GM18519 (cell line): ENCODE measurements around the gene HNF1A.

Source experiments
- ATAC-seq: cut with Tn5 transposase; IDR thresholded peaks from one replicate; pipeline ENCODE4 v1.9.1; 2021; ENCODE audit warnings: mild to moderate bottlenecking, moderate library complexity; ENCODE audit not compliant: unreplicated experiment, low FRiP score

The HNF1A gene

GRCh38 chr12:121005346-121005815, 27.0 kb downstream of the HNF1A start:
- no peak for ATAC-seq

GRCh38 chr12:121008347-121009098, 30.2 kb downstream of the HNF1A start:
- ATAC-seq, result no peak

DNA sequence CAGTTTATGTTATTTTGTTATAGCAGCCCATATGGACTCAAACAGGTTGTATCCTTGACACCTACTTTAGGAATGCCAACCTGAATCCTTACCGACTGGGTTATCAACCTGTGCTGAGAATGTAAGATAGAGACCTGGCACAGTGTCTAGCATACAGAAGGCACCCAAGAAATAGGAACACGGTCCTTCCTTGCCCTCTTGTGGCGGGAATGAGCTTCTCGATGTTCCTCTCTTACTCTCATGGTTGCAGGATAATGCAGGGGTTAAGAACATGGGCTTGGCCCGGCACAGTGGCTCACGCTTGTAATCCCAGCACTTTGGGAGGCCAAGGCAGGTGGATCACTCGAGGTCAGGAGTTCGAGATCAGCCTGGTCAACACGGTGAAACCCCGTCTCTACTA, 31.4 kb downstream of the HNF1A start:
- ATAC-seq, result no peak

GRCh38 chr12:121010860-121011259, 32.5 kb downstream of the HNF1A start:
- no peak for ATAC-seq

DNA sequence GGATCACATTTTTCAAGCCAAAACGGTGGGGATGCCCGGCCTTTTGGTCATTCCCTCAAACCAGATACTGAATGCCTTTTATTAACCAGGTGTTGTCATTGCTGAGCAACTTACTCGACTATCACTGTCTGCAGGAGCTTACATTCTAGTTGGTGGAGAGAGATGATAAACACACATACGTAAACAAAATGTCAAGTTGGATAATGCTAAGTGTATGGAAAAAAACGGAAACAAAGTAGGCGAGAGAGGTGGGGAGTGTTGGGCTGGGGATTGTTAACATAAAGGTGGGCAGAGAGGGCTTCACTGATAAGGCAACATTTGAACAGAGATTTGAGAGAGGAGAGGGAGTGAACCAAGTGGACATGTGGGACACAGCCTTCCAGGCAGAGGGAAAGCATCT, 33.5 kb downstream of the HNF1A start:
- ATAC-seq, result no peak

DNA sequence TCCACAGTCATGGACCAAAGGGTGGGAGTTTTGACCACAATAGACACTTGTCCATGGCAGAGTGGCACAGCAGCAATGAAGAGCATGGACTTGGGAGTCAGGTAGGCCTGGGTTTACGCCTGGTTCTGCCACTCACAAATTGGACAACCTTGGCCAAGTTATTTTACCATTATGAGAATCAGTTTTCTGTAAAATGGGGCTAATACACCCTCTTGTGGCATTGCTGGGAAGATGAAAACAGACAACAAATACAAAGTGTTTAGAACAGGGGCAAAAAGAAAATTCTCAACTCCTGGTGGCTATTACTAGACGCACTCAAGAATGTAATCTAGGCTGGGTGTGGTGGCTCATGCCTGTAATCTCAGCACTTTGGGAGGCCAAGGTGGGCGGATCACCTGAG, 35.4 kb downstream of the HNF1A start:
- no peak for ATAC-seq

GRCh38 chr12:121015825-121016766, 37.8 kb downstream of the HNF1A start, which contains the start of gene C12orf43:
TSS of gene C12orf43 (minus strand) at chr12:121016487. CDS start at chr12:121016474, 13 bp downstream.
- peak; percentile 85 for ATAC-seq

DNA sequence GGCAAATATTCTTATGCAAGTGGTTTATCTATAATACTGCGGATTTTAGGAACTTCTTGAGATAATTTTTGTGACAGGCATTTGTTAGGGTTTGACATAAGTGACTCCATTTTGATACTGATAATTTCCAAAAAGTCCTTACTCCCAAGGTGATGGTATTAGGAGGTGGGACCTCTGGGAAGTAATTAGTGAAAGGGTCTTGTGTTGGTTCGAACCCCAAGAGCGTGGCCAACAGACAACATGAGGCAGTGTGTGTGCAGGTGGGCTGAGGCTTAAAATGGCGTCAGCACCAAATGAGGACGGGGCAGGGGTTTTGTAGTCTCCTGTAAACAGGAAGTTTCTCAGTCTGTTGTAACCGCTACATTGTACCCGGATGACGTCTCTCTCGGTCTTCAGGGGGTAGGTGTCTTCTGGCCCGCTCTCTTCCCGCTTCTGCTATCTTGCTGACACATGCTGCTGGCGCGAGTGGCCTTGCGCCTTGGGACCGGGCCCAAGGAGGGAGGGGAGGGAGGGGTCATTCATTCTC, 39.7 kb downstream of the HNF1A start:
- no peak for ATAC-seq

DNA sequence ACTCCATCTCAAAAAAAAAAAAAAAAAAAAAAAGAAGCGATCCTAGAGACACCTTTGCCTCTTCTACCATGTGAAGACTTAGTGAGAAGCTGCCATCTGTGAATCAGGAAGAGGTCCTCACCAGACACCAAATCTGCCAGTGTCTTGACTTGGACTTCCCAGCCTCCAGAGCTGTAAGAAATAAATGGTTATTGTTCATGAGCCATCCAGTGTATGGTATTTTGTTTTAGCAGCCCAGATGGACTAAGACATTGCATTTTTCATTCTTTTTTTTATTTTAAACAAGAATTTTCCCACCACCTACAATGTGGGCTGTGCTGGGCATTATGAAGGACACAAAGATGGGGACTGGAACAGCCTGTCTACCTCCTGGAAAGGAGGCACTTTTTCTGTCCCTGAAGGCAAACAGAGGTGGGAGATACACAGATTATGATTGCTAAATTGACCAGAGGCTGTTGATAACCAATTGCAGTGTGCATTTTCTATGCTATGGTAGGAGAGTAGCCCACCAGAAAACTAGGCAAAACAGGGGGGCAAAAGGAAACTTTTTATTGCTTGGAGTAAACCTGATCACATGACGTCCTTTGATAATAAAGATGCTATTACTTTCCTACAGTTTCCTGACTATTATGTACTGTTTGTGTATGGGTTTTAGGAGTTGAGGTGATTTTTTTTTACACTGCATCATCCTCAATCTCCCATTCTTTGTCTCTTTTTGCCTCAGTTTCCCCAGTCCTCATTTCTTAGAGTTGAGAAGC, 40.7 kb downstream of the HNF1A start:
- no peak for ATAC-seq

- ATAC-seq, result no peak
Measured at GRCh38 chr12:121021754-121022153, 43.4 kb downstream of the HNF1A start.

GRCh38 chr12:121022713-121023112, 44.4 kb downstream of the HNF1A start:
- no peak for ATAC-seq

GRCh38 chr12:121023799-121024198, 45.5 kb downstream of the HNF1A start:
- ATAC-seq, result no peak

DNA sequence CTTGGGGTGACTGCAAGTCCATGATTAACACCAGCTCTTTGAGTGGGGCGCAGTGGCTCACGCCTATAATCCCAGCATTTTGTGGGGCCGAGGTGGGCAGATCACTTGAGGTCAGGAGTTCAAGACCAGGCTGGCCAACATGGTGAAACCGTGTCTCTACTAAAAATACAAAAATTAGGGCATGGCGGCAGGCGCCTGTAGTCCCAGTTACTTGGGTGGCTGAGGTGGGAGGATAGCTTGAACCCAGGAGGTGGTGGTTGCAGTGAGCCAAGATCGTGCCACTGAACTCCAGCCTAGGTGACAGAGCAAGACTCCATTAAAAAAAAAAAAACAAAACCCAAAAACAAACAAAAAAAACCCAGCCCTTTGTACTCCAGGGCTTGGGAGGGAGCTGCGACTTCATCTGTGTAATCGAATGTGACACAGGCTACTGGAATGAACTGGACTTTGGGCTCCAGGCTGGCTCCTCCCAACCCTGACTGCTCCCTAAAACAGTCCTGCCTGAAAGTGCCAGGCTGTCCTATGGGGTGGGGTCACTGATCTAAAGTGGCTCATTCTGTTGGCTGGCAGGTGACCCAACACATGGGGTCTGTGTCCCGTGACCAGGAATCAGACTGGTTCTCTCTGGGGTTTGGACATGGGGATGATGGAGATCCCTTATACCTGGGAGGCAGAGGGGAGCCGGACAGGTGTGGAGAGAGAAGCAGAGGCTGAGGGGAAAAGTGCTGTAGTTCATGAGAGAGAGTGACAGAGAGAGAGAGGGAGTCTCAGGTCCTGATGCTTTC, 47.3 kb downstream of the HNF1A start:
- no peak for ATAC-seq

GRCh38 chr12:121026274-121027045, 48.1 kb downstream of the HNF1A start:
- ATAC-seq, result no peak

DNA sequence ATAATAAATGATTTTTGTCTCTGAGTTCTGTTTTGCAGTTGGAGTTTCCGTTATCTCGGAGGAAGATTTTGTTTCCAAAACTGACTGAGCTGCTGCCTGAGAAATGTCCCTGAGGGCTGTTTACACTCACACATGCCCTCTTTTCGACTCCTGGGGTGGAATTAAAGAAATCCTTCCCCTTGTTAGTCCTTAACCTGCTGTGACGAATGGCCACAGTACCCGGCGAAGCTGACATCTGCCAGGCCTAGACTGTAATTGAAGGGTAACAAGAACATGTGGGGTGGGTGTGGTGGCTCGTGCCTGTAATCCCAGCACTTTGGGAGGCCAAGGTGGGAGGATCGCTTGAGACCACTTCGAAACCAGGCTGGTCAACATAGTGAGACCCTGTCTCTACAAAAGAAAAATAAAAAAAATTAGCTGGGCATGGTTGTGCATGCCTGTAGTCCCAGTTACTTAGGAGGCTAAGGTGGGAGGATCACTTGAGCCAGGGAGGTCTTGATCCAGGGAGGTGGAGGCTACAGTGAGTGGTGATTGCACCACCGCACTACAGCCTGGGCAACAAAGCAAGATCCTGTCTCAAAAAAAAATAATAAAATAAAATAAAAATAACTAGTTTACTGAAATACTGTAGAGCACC, 52.4 kb downstream of the HNF1A start:
- no peak for ATAC-seq

DNA sequence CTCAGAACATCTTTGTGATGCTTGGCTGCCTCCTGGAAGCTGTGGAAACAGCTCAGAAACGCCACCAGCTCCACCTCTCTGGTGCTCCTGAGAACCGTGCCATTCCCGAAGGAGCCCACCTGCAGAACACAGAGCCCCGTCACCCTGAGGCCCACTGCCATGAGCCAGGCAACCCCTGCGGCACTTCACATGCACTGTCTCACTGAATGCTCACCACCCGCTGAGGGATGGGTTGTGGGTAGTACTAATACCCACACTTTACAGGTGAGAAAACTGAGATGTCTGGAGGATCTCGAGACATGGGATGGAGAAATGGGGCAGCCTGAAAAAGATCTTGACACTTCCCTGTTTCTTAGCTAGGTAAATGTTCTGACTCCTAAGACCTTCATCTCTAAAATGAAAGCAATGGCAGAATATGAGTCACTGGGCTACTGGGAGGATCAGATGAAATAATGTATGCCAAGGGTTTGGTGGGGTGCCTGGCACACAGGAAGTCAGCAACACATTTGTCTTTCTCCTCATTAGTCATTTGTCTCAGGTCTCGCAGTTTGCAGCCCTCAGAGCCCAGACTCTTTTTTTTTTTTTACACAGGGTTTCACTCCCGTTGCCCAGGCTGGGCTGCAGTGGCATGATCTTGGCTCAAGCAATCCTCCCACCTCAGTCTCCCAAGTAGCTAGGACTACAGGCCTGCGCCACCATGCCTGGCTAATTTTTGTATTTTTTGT, 55.4 kb downstream of the HNF1A start:
- ATAC-seq, result no peak

DNA sequence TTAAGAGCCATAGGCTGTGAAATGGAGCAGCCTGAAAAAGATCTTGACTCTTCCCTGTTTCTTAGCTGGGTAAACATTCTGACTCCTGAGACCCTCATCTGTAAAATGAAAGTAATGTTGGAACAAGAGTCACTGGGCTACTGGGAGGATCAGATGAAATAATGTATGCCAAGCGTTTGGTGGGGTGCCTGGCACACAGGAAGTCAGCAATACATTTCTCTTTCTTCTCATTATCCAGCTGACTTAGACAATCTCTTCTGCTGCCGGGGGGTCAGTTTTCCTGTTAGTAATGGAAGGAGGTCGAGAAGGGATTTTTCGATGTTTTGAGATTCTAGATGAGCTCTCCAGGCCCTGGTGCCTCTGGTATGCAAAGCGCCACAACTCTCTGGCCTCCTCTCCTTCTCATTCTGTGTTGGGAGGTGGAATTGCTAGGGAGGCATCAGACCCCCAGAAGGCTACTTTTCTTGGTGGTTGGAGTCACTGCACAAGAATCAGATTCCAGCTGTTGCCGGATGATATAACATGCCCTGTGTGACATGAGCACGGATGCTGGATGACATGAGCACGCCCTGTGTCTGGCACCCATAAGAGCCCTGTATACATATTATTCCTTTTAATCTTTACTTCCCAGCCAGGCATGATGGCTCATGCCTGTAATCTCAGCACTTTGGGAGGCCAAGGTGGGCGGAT, 56.4 kb downstream of the HNF1A start:
- no peak for ATAC-seq
